Measurements from ENCODE around the gene UBE4B. TPM values are rescaled to one million over a fixed set of nuclear protein-coding genes. Genes with fewer than 3 reads are reported as not detected.

The UBE4B gene
- total and polyA plus RNA-seq, 3 donors from 2014 or later, result 26.1 to 63.3 (median 62.0) TPM

DNA sequence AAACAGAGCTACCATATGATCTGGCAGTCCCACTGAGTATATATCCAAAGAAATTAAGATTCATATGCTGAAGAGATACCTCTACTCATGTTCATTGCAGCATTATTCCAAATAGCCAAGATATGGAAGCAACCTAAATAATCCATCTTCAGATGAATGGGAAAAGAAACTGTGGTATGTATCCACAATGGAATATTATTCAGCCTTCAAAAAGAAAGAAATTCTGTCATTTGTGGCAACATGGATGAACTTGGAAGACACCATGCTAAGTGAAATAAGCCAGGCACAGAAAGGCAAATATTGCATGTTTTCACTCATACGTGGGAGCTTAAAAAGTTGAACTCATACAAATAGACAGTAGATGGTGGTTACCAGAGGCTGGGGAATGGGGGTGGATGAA, 47.8 kb downstream of the UBE4B start:
- no peak for DNase-seq
- Histone ChIP-seq H3K9me3 (no peaks in the 10 kb centered on the region), H3K4me1 (no peaks in the 10 kb centered on the region), H3K36me3 (ENCODE audit: low read depth, missing control alignments) (no peaks in the 10 kb centered on the region), H3K27ac (no peak overlapping the region), H3K4me3 (no peak overlapping the region), H3K27me3 (no peaks in the 10 kb centered on the region)
- TF ChIP-seq, protein P1, sequence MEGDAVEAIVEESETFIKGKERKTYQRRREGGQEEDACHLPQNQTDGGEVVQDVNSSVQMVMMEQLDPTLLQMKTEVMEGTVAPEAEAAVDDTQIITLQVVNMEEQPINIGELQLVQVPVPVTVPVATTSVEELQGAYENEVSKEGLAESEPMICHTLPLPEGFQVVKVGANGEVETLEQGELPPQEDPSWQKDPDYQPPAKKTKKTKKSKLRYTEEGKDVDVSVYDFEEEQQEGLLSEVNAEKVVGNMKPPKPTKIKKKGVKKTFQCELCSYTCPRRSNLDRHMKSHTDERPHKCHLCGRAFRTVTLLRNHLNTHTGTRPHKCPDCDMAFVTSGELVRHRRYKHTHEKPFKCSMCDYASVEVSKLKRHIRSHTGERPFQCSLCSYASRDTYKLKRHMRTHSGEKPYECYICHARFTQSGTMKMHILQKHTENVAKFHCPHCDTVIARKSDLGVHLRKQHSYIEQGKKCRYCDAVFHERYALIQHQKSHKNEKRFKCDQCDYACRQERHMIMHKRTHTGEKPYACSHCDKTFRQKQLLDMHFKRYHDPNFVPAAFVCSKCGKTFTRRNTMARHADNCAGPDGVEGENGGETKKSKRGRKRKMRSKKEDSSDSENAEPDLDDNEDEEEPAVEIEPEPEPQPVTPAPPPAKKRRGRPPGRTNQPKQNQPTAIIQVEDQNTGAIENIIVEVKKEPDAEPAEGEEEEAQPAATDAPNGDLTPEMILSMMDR (IDR thresholded peaks at IDR 0.05), result no peak
- no peak for TF ChIP-seq POLR2A (IDR thresholded peaks at IDR 0.05)
- WGBS, 2 donors, result 88 to 100% methylated on average over 1 of the region's 1 CpG
- intact Hi-C loops (cut with DNase I; ENCODE audit: low total_unique reads), result no loop called here

DNA sequence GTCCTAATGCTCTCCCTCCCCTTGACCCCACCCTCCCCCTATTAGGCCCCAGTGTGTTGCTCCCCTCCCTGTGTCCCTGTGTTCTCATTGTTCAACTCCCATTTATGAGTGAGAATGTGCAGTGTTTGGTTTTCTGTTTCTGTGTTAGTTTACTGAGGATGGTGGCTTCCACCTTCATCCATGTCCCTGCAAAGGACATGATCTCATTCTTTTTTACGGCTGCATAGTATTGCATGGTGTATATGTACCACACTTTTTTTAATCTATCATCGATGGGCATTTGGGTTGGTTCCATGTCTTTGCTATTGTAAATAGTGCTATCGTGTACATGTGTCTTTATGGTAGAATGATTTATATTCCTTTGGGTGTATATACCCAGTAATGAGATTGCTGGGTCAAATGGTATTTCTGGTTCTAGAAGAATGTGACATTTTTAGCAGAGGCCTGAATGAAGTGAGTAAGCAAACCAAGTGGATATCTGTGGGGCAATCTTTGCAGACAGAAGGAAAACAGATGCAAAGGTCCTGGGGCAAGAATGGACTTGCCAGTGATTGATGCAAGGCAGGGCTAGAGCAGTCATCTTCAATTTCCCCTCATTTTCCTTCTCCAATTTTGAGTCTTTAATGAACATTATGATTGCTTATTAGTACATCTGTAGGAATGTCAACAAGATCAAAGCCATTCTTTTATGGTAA, 50.2 kb downstream of the UBE4B start:
- H3K27ac ChIP-seq, result no peak overlapping the region
- no peaks in the 10 kb centered on the region for H3K9me3 ChIP-seq
- H3K27me3 ChIP-seq, result no peaks in the 10 kb centered on the region
- WGBS, 2 donors, result 96 to 97% methylated on average over 3 of the region's 3 CpGs
- no peaks in the 10 kb centered on the region for H3K36me3 ChIP-seq (ENCODE audit: low read depth, missing control alignments)
- no peak for DNase-seq
- no peak for TF ChIP-seq POLR2A (IDR thresholded peaks at IDR 0.05)
- TF ChIP-seq, protein P1 (IDR thresholded peaks at IDR 0.05), result no peak
- H3K4me3 ChIP-seq, result no peak overlapping the region
- intact Hi-C loops (cut with DNase I; ENCODE audit: low total_unique reads), result no loop called here
- no peaks in the 10 kb centered on the region for H3K4me1 ChIP-seq

DNA sequence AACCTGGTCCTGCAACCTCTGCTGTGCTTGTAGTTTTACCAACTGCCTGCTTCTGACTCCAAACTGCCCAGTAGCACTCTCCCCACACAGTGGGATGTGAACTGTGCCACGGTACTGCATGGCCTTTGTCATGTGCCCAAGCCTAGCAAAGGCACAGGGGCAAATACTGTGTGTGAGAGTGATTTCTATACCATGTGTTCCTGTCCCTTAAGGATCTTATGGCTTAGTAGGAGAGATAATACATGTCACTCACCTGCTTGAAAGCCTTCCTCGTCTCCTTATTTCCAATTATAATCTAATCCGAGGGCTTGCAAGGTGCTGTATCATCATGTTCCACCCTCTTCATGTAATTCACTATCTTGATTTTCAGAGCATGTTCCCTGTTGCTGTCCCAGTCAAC, 51.3 kb downstream of the UBE4B start:
- Histone ChIP-seq H3K4me1 (no peaks in the 10 kb centered on the region), H3K27me3 (no peaks in the 10 kb centered on the region), H3K27ac (no peak overlapping the region), H3K4me3 (no peak overlapping the region), H3K9me3 (no peaks in the 10 kb centered on the region), H3K36me3 (ENCODE audit: low read depth, missing control alignments) (no peaks in the 10 kb centered on the region)
- intact Hi-C loops (cut with DNase I; ENCODE audit: low total_unique reads), result no loop called here
- DNase-seq, result no peak
- TF ChIP-seq, protein P1 (IDR thresholded peaks at IDR 0.05), result no peak
- TF ChIP-seq POLR2A (IDR thresholded peaks at IDR 0.05), result no peak
- 94 to 95% methylated on average over 3 of the region's 3 CpGs for WGBS, 2 donors

DNA sequence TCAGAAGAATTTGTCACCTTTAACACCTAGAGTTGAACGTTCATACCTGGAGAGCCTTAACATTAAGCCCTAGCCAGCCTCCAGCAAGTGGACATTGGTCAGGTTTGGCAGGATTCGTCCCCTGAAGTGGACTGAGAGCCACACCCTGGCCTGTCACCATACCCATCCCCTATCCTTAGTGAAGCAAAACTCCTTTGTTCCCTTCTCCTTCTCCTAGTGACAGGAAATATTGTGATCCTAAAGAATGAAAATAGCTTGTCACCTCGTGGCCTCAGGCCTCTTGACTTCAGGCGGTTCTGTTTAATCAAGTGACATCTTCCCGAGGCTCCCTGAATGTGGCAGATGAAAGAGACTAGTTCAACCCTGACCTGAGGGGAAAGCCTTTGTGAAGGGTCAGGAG, 52.3 kb downstream of the UBE4B start:
- Histone ChIP-seq H3K27ac (no peak overlapping the region), H3K4me1 (no peaks in the 10 kb centered on the region), H3K36me3 (ENCODE audit: low read depth, missing control alignments) (no peaks in the 10 kb centered on the region), H3K4me3 (no peak overlapping the region), H3K27me3 (no peaks in the 10 kb centered on the region), H3K9me3 (no peaks in the 10 kb centered on the region)
- whole genome bisulfite sequencing, 2 donors, result 72 to 78% methylated on average over 5 of the region's 5 CpGs
- TF ChIP-seq POLR2A (IDR thresholded peaks at IDR 0.05), result no peak
- TF ChIP-seq, protein P1 (IDR thresholded peaks at IDR 0.05), result no peak
- DNase-seq, result no peak
- intact Hi-C loops (cut with DNase I; ENCODE audit: low total_unique reads), result no loop called here

DNA sequence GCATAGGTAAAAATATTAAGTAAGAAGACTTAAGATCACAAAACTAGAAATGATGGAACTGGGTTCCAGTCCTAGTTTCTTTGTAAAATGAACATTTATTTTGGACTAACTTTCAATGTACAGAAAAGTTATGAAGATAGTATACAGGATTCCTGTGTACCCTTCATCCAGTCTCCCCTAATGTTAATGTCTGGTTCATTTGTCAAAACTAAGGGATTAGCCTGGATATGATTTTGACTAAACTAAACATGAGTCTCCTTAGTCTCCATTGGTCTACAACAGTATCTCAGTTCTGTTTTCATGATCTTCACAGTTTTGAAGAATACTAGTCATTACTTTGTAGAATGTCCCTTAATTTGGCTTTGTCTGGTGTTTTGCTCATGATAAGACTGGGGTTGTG, 54.5 kb downstream of the UBE4B start:
- no peak for DNase-seq
- H3K27ac ChIP-seq, result no peak overlapping the region
- no peaks in the 10 kb centered on the region for H3K9me3 ChIP-seq
- TF ChIP-seq, protein P1 (IDR thresholded peaks at IDR 0.05), result no peak
- no peak for TF ChIP-seq POLR2A (IDR thresholded peaks at IDR 0.05)
- H3K4me3 ChIP-seq, result no peak overlapping the region
- no peaks in the 10 kb centered on the region for H3K4me1 ChIP-seq
- intact Hi-C loops (cut with DNase I; ENCODE audit: low total_unique reads), result no loop called here
- no peaks in the 10 kb centered on the region for H3K36me3 ChIP-seq (ENCODE audit: low read depth, missing control alignments)
- H3K27me3 ChIP-seq, result no peaks in the 10 kb centered on the region

Measured in testis (tissue), 3 donors.